Upper lobe of left lung (tissue), 6 donors: Measurements from ENCODE around the gene TULP3. TPM values are rescaled to one million over a fixed set of nuclear protein-coding genes. Genes with fewer than 3 reads are reported as not detected.

ENCODE experiments used
- ATAC-seq, 2 donors: fragments of 200-7000 bp; cut with Tn5 transposase; one replicate each; pipeline ENCODE4 v1.9.1; 2022; ENCODE audit warnings: mild to moderate bottlenecking in 2 of 2, moderate library complexity in 2 of 2; ENCODE audit not compliant: low FRiP score in 2 of 2
- DNase-seq, 2 donors: peaks; one replicate each; pipeline ENCODE4 v3.0.0-alpha.2; 2019 to 2020
- H3K27ac ChIP-seq, 4 donors: fragments of 200-600 bp; sonication (generic); one replicate each; pipeline ENCODE4 v1.5.1; 2016 to 2019
- H3K27me3 ChIP-seq, 4 donors: fragments of 200-600 bp; sonication (generic); one replicate each; pipeline ENCODE4 v1.5.1; 2017 to 2019
- H3K36me3 ChIP-seq, 4 donors: fragments of 200-600 bp; sonication (generic); one replicate each; pipeline ENCODE4 v1.5.1; 2016 to 2019
- H3K4me1 ChIP-seq, 4 donors: fragments of 200-600 bp; sonication (generic); one replicate each; pipeline ENCODE4 v1.5.1; 2018 to 2019
- H3K4me3 ChIP-seq, 4 donors: fragments of 200-600 bp; sonication (generic); one replicate each; pipeline ENCODE4 v1.5.1; 2017 to 2019; ENCODE audit warnings: mild to moderate bottlenecking in 2 of 4, moderate library complexity in 1 of 4
- H3K9me3 ChIP-seq, 4 donors: fragments of 200-600 bp; sonication (generic); one replicate each; pipeline ENCODE4 v1.5.1; 2018 to 2019
- CTCF ChIP-seq, 6 experiments: fragments of 450-650 bp in 4 of 6; fragments of 200-600 bp in 2 of 6; sonication (generic) in 2 of 6; IDR thresholded peaks; one replicate each; pipeline ENCODE4 v1.5.1; 2016 to 2019; ENCODE audit warnings: antibody characterized with exemption in 6 of 6
- EP300 ChIP-seq, 4 donors: sonication (generic); formaldehyde crosslinking; IDR thresholded peaks; one replicate each; pipeline ENCODE4 v1.5.1; 2017; ENCODE audit warnings: antibody characterized with exemption in 4 of 4, control low read depth in 2 of 4
- POLR2A ChIP-seq, 4 donors: fragments of 450-650 bp; IDR thresholded peaks; one replicate each; pipeline ENCODE4 v1.5.1; 2016 to 2017; ENCODE audit warnings: antibody characterized with exemption in 4 of 4, mild to moderate bottlenecking in 2 of 4
- POLR2AphosphoS5 ChIP-seq, 2 donors: sonication (generic); formaldehyde crosslinking; IDR thresholded peaks; one replicate each; pipeline ENCODE4 v1.5.1; 2017; ENCODE audit warnings: antibody characterized with exemption in 2 of 2
- WGBS, 2 donors: methylation state at CpG; one replicate each; pipeline ENCODE4 v1.1.5; 2017 to 2018; 5-methylcytosine and 5-hydroxymethylcytosine counted together
- total RNA-seq, 6 donors: library from RNA; depleted of rRNA in 4 of 6; stranded (reverse); fragments of >200 nt in 4 of 6; gene quantifications; one replicate each; pipeline versions ENCODE4 v1.1.0 to v1.2.1, GENCODE V29; 2016 to 2021
- donor health status: DM: no; HTN: no; CAD: no; lungs with moderate emphysema.
- donor health status: DM: no; HTN: yes; CAD: no; lungs with severe emphysema.

The TULP3 gene
- total RNA-seq, 6 donors from 2014 or later = 10.5 to 24.3 (median 16.6) TPM

- peaks cover 0 to 3% (median 0%) of the 10 kb centered on the region in 4 donors for H3K4me1 ChIP-seq
- no peak overlapping the region for H3K4me3 ChIP-seq
- H3K36me3 ChIP-seq = peaks cover 0 to 14% (median 2%) of the 10 kb centered on the region in 4 donors
- no peaks in the 10 kb centered on the region for H3K9me3 ChIP-seq
- 89 to 92% methylated on average over 3 of the region's 3 CpGs for WGBS, 2 donors
- no peak for DNase-seq
- no peak for ATAC-seq
- H3K27me3 ChIP-seq = no peaks in the 10 kb centered on the region
- no peak overlapping the region for H3K27ac ChIP-seq
- no peak for TF ChIP-seq POLR2A (IDR thresholded peaks at IDR 0.05)
- no peak for TF ChIP-seq POLR2AphosphoS5 (IDR thresholded peaks at IDR 0.05)
- no peak for TF ChIP-seq EP300 (IDR thresholded peaks at IDR 0.05)
- no peak for TF ChIP-seq CTCF (IDR thresholded peaks at IDR 0.05)
Measured at GRCh38 chr12:2856051-2856450, 34.6 kb upstream of the TULP3 start.

GRCh38 chr12:2857021-2857431, 33.7 kb upstream of the TULP3 start, which contains the start of gene TEX52:
Gene TEX52 (minus strand): TSS chr12:2857039. CDS start chr12:2857026, 13 bp downstream.
- ATAC-seq (no peak), DNase-seq (no peak)
- TF ChIP-seq EP300 (IDR thresholded peaks at IDR 0.05) = no peak
- TF ChIP-seq POLR2A (IDR thresholded peaks at IDR 0.05) = no peak
- no peak for TF ChIP-seq POLR2AphosphoS5 (IDR thresholded peaks at IDR 0.05)
- TF ChIP-seq CTCF (IDR thresholded peaks at IDR 0.05) = no peak
- Histone ChIP-seq H3K27me3 (no peaks in the 10 kb centered on the region), H3K4me3 (no peak within 1 kb of the TSS), H3K27ac (no peak within 1 kb of the TSS), H3K9me3 (no peaks in the 10 kb centered on the region), H3K4me1 (peaks cover 0 to 3% (median 0%) of the 10 kb centered on the region in 4 donors), H3K36me3 (peaks cover 0 to 14% (median 2%) of the 10 kb centered on the region in 4 donors)
- 75 to 82% methylated on average over 2 to 3 of the region's 3 CpGs for WGBS, 2 donors

GRCh38 chr12:2857576-2857975, 33.1 kb upstream of the TULP3 start:
- H3K36me3 ChIP-seq = peaks cover 0 to 14% (median 2%) of the 10 kb centered on the region in 4 donors
- H3K4me1 ChIP-seq = peaks cover 0 to 3% (median 0%) of the 10 kb centered on the region in 4 donors
- ATAC-seq (no peak), DNase-seq (no peak)
- H3K4me3 ChIP-seq = no peak overlapping the region
- WGBS, 2 donors = 93 to 96% methylated on average over 7 of the region's 7 CpGs
- no peak overlapping the region for H3K27ac ChIP-seq
- no peaks in the 10 kb centered on the region for H3K27me3 ChIP-seq
- H3K9me3 ChIP-seq = no peaks in the 10 kb centered on the region
- no peak for TF ChIP-seq CTCF (IDR thresholded peaks at IDR 0.05)
- TF ChIP-seq POLR2A (IDR thresholded peaks at IDR 0.05) = no peak
- no peak for TF ChIP-seq POLR2AphosphoS5 (IDR thresholded peaks at IDR 0.05)
- no peak for TF ChIP-seq EP300 (IDR thresholded peaks at IDR 0.05)

GRCh38 chr12:2858334-2858733, 32.4 kb upstream of the TULP3 start:
- no peak for ATAC-seq
- no peak overlapping the region for H3K4me3 ChIP-seq
- H3K9me3 ChIP-seq = no peaks in the 10 kb centered on the region
- no peak for TF ChIP-seq POLR2A (IDR thresholded peaks at IDR 0.05)
- no peak for TF ChIP-seq POLR2AphosphoS5 (IDR thresholded peaks at IDR 0.05)
- TF ChIP-seq EP300 (IDR thresholded peaks at IDR 0.05) = no peak
- no peak for TF ChIP-seq CTCF (IDR thresholded peaks at IDR 0.05)
- peaks cover 0 to 14% (median 2%) of the 10 kb centered on the region in 4 donors for H3K36me3 ChIP-seq
- H3K27me3 ChIP-seq = no peaks in the 10 kb centered on the region
- WGBS, 2 donors = 92 to 100% methylated on average over 1 to 2 of the region's 2 CpGs
- H3K4me1 ChIP-seq = peaks cover 0 to 3% (median 0%) of the 10 kb centered on the region in 4 donors
- no peak for DNase-seq
- H3K27ac ChIP-seq = no peak overlapping the region

- H3K9me3 ChIP-seq = no peaks in the 10 kb centered on the region
- H3K27ac ChIP-seq = peak overlapping the region in 1 of 4 donors; percentile 15
- H3K4me1 ChIP-seq = no peaks in the 10 kb centered on the region
- DNase-seq = no peak
- H3K27me3 ChIP-seq = no peaks in the 10 kb centered on the region
- 92 to 94% methylated on average over 6 to 12 of the region's 12 CpGs for WGBS, 2 donors
- ATAC-seq = no peak
- peaks cover 0 to 14% (median 2%) of the 10 kb centered on the region in 4 donors for H3K36me3 ChIP-seq
- TF ChIP-seq EP300 (IDR thresholded peaks at IDR 0.05) = no peak
- no peak for TF ChIP-seq POLR2A (IDR thresholded peaks at IDR 0.05)
- TF ChIP-seq CTCF (IDR thresholded peaks at IDR 0.05) = no peak
- no peak for TF ChIP-seq POLR2AphosphoS5 (IDR thresholded peaks at IDR 0.05)
- no peak overlapping the region for H3K4me3 ChIP-seq
Measured at GRCh38 chr12:2858944-2859421, 31.7 kb upstream of the TULP3 start.
